Nephron progenitor cell (in vitro differentiated cells): ENCODE measurements around the gene POU2F3.

Experiments used
- DNase-seq: peaks from one replicate; pipeline ENCODE4 v3.0.0; 2021
- H3K27ac Mint-ChIP-seq: 2 replicates; pipeline ENCODE4 v1.8.0; 2021; ENCODE audit warnings: mild to moderate bottlenecking, moderate library complexity, mixed read lengths
- H3K27me3 Mint-ChIP-seq: 2 replicates; pipeline ENCODE4 v1.8.0; 2021; ENCODE audit warnings: mild to moderate bottlenecking, low read depth, mixed read lengths; ENCODE audit not compliant: poor library complexity
- H3K36me3 Mint-ChIP-seq: 2 replicates; pipeline ENCODE4 v1.8.0; 2021; ENCODE audit warnings: low read depth, mixed read lengths
- H3K4me1 Mint-ChIP-seq: 2 replicates; pipeline ENCODE4 v1.8.0; 2021; ENCODE audit warnings: mixed read lengths
- H3K4me3 Mint-ChIP-seq: 2 replicates; pipeline ENCODE4 v1.8.0; 2021; ENCODE audit warnings: mild to moderate bottlenecking, moderate library complexity, mixed read lengths
- H3K9me3 Mint-ChIP-seq: 2 replicates; pipeline ENCODE4 v1.8.0; 2021; ENCODE audit warnings: mild to moderate bottlenecking, moderate library complexity, mixed read lengths
- TF ChIP-seq, protein P1 (sequence below): fragments of 200-600 bp; sonication (generic); IDR thresholded peaks from 2 replicates; pipeline ENCODE4 v1.5.0; 2021; ENCODE audit warnings: antibody characterized with exemption

The POU2F3 gene

DNA sequence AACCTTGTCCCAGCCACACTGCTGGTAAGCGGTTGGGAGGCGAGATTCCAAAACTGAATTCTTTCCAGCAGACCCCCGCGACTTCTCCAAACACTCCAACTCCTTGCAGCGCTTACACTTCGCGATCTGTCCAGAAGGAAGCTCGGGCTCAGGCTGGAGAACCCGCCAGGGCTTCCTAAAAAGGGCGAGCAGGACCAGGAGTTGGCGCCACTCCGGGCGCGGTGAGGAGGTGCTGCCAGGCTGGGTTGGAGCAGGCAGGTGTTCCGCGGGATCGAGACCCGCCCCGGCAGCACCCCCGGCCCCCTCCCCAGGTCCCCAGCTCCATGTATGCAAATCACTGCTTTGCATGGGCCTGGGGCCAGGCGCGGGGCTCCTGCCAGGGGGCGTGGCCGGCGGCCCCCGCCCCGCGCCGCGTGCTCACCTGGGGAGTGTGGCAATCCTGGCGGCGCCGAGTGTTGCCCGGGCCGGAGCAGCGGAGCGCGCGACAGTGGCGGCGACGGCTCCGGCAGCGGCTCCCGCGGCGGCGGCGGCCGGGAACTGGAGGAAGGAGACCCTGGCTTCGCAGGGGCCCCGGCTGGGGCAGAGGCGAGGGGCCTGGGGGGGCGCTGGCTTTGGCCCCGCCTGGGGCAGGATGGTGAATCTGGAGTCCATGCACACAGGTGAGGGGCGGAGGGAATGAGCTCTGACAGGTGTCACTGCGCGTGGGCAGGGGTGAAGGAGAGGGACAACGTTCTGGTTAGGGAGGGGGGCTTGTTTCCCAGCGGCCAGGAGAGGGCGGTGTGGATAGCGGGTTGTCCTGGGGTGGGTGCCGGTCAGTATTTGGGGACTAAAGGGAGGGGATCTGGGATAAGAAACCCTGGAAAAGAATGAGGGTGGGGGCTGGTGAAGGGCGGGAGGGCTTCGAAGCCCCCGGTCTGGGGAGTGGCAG, at the start of gene POU2F3:
Gene POU2F3 (plus strand): TSS at position 428 of the 928 bp plus-strand sequence. CDS start 204 bp downstream, at position 632.
- Mint-ChIP-seq H3K27me3 (peaks cover 96% of the 10 kb centered on the region), H3K36me3 (no peaks in the 10 kb centered on the region), H3K27ac (no peak within 1 kb of the TSS), H3K4me3 (peak within 1 kb of the TSS; percentile 66), H3K9me3 (peaks cover 3% of the 10 kb centered on the region), H3K4me1 (peaks cover 6% of the 10 kb centered on the region)
- DNase-seq = peak; percentile 47
- TF ChIP-seq, protein P1, sequence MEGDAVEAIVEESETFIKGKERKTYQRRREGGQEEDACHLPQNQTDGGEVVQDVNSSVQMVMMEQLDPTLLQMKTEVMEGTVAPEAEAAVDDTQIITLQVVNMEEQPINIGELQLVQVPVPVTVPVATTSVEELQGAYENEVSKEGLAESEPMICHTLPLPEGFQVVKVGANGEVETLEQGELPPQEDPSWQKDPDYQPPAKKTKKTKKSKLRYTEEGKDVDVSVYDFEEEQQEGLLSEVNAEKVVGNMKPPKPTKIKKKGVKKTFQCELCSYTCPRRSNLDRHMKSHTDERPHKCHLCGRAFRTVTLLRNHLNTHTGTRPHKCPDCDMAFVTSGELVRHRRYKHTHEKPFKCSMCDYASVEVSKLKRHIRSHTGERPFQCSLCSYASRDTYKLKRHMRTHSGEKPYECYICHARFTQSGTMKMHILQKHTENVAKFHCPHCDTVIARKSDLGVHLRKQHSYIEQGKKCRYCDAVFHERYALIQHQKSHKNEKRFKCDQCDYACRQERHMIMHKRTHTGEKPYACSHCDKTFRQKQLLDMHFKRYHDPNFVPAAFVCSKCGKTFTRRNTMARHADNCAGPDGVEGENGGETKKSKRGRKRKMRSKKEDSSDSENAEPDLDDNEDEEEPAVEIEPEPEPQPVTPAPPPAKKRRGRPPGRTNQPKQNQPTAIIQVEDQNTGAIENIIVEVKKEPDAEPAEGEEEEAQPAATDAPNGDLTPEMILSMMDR = peak; percentile 13

DNA sequence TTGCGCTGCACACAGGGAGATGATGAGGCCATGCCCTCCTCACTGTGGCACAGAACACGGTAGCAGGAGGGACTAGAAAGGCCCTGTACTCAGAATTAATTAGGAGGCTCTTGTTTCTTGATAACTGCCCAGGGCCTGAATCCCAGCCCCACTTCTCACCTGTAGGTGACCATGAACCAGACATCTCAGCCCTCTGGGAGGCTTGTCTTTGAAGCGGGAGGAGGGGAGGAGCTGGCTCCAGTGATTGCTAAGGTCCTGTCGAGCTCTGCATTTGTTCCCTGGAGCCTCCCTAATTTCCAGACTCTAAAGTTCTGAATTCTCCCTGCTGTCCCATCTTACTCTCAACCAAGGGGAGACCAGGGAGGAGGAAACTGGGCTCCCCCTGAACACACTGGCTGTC, 48.9 kb upstream of the POU2F3 start:
- peaks cover 10% of the 10 kb centered on the region for H3K9me3 Mint-ChIP-seq
- TF ChIP-seq, protein P1 = no peak
- no peak for DNase-seq
- peak overlapping the region; percentile 39 for H3K4me3 Mint-ChIP-seq
- H3K4me1 Mint-ChIP-seq = peaks cover 88% of the 10 kb centered on the region
- H3K27ac Mint-ChIP-seq = no peak overlapping the region
- no peaks in the 10 kb centered on the region for H3K36me3 Mint-ChIP-seq
- H3K27me3 Mint-ChIP-seq = peaks cover 67% of the 10 kb centered on the region

DNA sequence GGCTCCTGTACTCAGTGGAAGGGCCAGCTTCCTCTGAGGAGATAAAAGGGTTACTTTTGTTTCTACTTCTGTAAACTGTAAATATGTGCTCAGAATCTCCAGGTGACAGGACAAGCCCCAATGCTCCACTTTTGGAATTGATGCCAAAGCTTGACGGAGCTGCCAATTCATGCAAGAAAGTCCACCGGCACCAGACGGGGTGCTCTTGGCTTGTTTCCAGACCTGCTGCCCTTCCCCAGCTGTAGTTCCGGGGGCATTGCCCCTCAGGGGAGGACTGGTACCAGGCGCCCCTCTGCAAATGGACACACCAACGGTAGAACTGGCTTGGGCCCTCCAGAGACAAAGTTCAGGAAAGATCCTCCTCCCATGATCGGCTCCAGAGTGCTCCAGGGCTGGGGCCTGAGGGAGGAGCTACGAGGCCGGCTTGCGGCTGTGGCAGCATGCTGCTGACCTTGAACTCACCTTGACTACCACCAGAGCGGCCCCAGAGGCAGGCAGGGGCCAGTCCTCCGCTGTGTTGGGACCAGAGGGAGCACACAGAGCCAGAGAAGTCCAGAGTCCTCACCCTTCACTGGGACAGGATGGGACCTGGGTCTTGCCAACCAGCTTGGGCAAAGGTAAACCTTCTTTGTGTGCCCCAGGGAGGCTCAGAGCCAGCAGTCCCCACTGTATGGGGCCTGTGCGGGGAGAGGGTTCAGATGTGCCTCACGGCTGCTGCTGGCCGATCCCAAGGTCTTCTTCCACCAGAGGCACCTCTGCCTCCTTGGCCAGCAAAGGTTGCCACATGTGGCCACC, 46.9 kb upstream of the POU2F3 start:
- no peak for DNase-seq
- no peaks in the 10 kb centered on the region for H3K36me3 Mint-ChIP-seq
- H3K4me3 Mint-ChIP-seq = no peak overlapping the region
- peaks cover 60% of the 10 kb centered on the region for H3K27me3 Mint-ChIP-seq
- TF ChIP-seq, protein P1 = no peak
- H3K4me1 Mint-ChIP-seq = peaks cover 86% of the 10 kb centered on the region
- H3K9me3 Mint-ChIP-seq = peaks cover 10% of the 10 kb centered on the region
- no peak overlapping the region for H3K27ac Mint-ChIP-seq

DNA sequence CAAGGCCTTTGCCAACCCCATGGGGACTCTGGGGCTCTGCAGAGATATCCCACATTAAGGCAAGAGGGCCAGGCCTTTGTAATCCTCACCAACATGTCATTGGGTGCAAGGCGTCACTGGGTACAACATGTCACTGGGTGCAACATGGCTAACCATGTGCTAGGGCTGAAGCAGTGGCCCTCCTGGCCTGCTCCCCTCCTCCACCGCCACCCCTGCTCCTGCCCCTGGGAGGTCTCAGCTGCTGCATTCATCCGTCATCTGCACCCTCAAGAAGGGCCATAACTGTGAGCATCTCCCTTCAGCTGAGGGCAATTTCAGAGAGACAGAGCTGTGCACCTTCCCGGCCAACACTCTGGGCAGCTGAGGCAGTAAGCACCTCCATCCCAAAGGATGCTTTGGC, 45.8 kb upstream of the POU2F3 start:
- no peak overlapping the region for H3K4me3 Mint-ChIP-seq
- peaks cover 88% of the 10 kb centered on the region for H3K4me1 Mint-ChIP-seq
- no peak overlapping the region for H3K27ac Mint-ChIP-seq
- DNase-seq = no peak
- peaks cover 66% of the 10 kb centered on the region for H3K27me3 Mint-ChIP-seq
- H3K36me3 Mint-ChIP-seq = no peaks in the 10 kb centered on the region
- TF ChIP-seq, protein P1 = no peak
- peaks cover 5% of the 10 kb centered on the region for H3K9me3 Mint-ChIP-seq

DNA sequence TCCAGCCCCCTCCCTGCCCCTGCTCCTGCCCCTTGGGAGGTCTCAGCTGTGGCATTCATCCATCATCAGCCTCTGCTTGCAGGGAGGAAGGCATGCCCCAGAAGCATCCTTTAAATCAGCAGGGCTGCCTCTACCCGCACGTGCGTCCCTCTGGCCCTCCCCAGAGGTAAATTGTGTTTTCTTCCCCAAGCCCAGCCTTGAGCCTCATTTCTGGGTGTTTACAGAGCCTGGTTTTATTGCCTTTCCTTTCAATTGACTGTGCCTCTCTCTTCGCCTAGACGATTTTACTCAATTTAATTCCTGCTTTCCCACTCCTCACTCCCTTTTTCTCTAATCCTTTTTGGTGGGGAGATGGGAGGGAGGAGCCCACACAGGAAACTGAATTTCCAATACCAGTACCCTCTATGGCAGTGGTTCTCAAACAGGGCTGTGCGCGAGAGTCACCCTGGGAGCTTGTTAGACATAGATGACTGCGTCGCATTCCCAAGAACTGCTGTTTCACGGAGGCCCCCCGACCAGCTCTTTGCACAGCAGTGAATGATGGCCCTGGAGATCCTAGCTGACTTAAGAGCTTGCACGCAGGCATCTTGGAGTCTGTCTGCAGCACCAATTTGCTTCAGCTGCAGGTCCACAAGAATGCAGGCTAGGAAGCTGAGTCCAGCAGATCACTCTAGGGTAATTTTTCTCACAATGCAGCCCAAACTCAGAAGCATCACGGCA, 44.2 kb upstream of the POU2F3 start:
- H3K4me1 Mint-ChIP-seq = peaks cover 96% of the 10 kb centered on the region

More for the DNA sequence above, 44.2 kb upstream of the POU2F3 start:
- no peaks in the 10 kb centered on the region for H3K36me3 Mint-ChIP-seq
- peak overlapping the region; percentile 69 for H3K4me3 Mint-ChIP-seq
- H3K9me3 Mint-ChIP-seq = no peaks in the 10 kb centered on the region
- H3K27me3 Mint-ChIP-seq = peaks cover 67% of the 10 kb centered on the region
- TF ChIP-seq, protein P1 = no peak
- peak; percentile 64 for DNase-seq
- peak overlapping the region; percentile 95 for H3K27ac Mint-ChIP-seq
